BLaER1 treated with 17β-estradiol and CSF1 and Interleukin-3, amounts not matched to agents 10 nM and 100 nM (cell line): ENCODE data around the gene CDH23.

Source experiments
- H3K27ac ChIP-seq, 11 experiments: shearing (Covaris generic); formaldehyde crosslinking; 2 replicates each; pipeline ENCODE4 v1.8.1; 2022
- H3K27me3 ChIP-seq, 11 experiments: shearing (Covaris generic); formaldehyde crosslinking; 2 replicates each; pipeline ENCODE4 v1.8.1; 2022
- H3K36me3 ChIP-seq, 11 experiments: shearing (Covaris generic); formaldehyde crosslinking; 2 replicates each; pipeline ENCODE4 v1.8.1; 2022
- H3K4me1 ChIP-seq, 10 experiments: shearing (Covaris generic); formaldehyde crosslinking; 2 replicates each; pipeline ENCODE4 v1.8.1; 2022
- H3K4me2 ChIP-seq, 11 experiments: shearing (Covaris generic); formaldehyde crosslinking; 2 replicates each; pipeline ENCODE4 v1.8.1; 2022
- H3K4me3 ChIP-seq, 10 experiments: shearing (Covaris generic); formaldehyde crosslinking; 2 replicates each; pipeline ENCODE4 v1.8.1; 2022
- H3K9ac ChIP-seq, 11 experiments: shearing (Covaris generic); formaldehyde crosslinking; 2 replicates each; pipeline ENCODE4 v1.8.1; 2022
- H3K9me3 ChIP-seq, 11 experiments: shearing (Covaris generic); formaldehyde crosslinking; replicated peaks in 1 of 11; 2 replicates each; pipeline ENCODE4 v1.8.1; 2022
- H4K20me1 ChIP-seq, 11 experiments: shearing (Covaris generic); formaldehyde crosslinking; 2 replicates each; pipeline ENCODE4 v1.8.1; 2022
- Cebpa-rat ChIP-seq, 11 experiments: shearing (Covaris generic); IDR thresholded peaks; 2 replicates each; pipeline ENCODE4 v1.8.1; 2022

The CDH23 gene

GRCh38 chr10:71831646-71832552 is 435.2 kb downstream of the CDH23 start:
- no peak for TF ChIP-seq Cebpa-rat (IDR thresholded peaks at IDR 0.05)
- H3K4me2 ChIP-seq: peak overlapping the region in 8 of 11 experiments; percentile 89 to 99 (median 96); a peak in 16 of 22 replicates
- H3K27me3 ChIP-seq: peaks cover 0 to 9% (median 0%) of the 10 kb centered on the region in 11 experiments; a peak in 1 of 22 replicates
- H3K4me3 ChIP-seq: peak overlapping the region in 2 of 10 experiments; percentile 21 to 45; a peak in 2 of 20 replicates
- peaks cover 72 to 90% (median 84%) of the 10 kb centered on the region in 11 experiments for H3K36me3 ChIP-seq
- peak overlapping the region in 2 of 11 experiments; percentile 29 to 39; a peak in 4 of 22 replicates for H3K9ac ChIP-seq
- peaks cover 57 to 100% (median 88%) of the 10 kb centered on the region in 11 experiments for H4K20me1 ChIP-seq
- peak overlapping the region in 5 of 11 experiments; percentile 87 to 92 (median 90); a peak in 10 of 22 replicates for H3K27ac ChIP-seq
- H3K9me3 ChIP-seq: peaks cover 0 to 41% (median 8%) of the 10 kb centered on the region in 11 experiments; a peak in 11 of 22 replicates
- H3K4me1 ChIP-seq: peaks cover 39 to 100% (median 90%) of the 10 kb centered on the region in 10 experiments

GRCh38 chr10:71832967-71833366 is 436.2 kb downstream of the CDH23 start:
- Histone ChIP-seq H3K4me2 (peak overlapping the region; percentile 85 to 99 (median 94)), H3K4me1 (peaks cover 50 to 100% (median 97%) of the 10 kb centered on the region in 10 experiments), H3K9ac (peak overlapping the region in 4 of 11 experiments; percentile 4 to 72 (median 56); a peak in 6 of 22 replicates), H3K9me3 (peaks cover 0 to 41% (median 8%) of the 10 kb centered on the region in 11 experiments; a peak in 11 of 22 replicates), H3K36me3 (peaks cover 61 to 90% (median 81%) of the 10 kb centered on the region in 11 experiments), H3K4me3 (peak overlapping the region in 1 of 10 experiments; percentile 30; a peak in 2 of 20 replicates), H4K20me1 (peaks cover 65 to 100% (median 90%) of the 10 kb centered on the region in 11 experiments), H3K27ac (peak overlapping the region in 9 of 11 experiments; percentile 9 to 92 (median 75); a peak in 13 of 22 replicates), H3K27me3 (peaks cover 0 to 9% (median 0%) of the 10 kb centered on the region in 11 experiments; a peak in 2 of 22 replicates)
- no peak for TF ChIP-seq Cebpa-rat (IDR thresholded peaks at IDR 0.05)

- Histone ChIP-seq H3K36me3 (peaks cover 54 to 90% (median 81%) of the 10 kb centered on the region in 11 experiments), H3K4me2 (peak overlapping the region; percentile 85 to 99 (median 94)), H3K27ac (peak overlapping the region in 9 of 11 experiments; percentile 9 to 92 (median 75); a peak in 15 of 22 replicates), H3K4me3 (peak overlapping the region in 4 of 10 experiments; percentile 2 to 30 (median 12); a peak in 5 of 20 replicates), H3K9me3 (peaks cover 0 to 40% (median 8%) of the 10 kb centered on the region in 11 experiments; a peak in 11 of 22 replicates), H3K9ac (peak overlapping the region in 9 of 11 experiments; percentile 4 to 72 (median 11); a peak in 10 of 22 replicates), H3K27me3 (peaks cover 0 to 13% (median 0%) of the 10 kb centered on the region in 11 experiments; a peak in 2 of 22 replicates), H4K20me1 (peaks cover 71 to 100% (median 91%) of the 10 kb centered on the region in 11 experiments), H3K4me1 (peaks cover 57 to 100% (median 98%) of the 10 kb centered on the region in 10 experiments)
- no peak for TF ChIP-seq Cebpa-rat (IDR thresholded peaks at IDR 0.05)
Measured at GRCh38 chr10:71833451-71834342, 437.0 kb downstream of the CDH23 start.

GRCh38 chr10:71834343-71834674 is 437.6 kb downstream of the CDH23 start:
- peaks cover 64 to 100% (median 98%) of the 10 kb centered on the region in 10 experiments for H3K4me1 ChIP-seq
- H3K27me3 ChIP-seq: peaks cover 0 to 13% (median 0%) of the 10 kb centered on the region in 11 experiments; a peak in 2 of 22 replicates
- peak overlapping the region in 4 of 10 experiments; percentile 2 to 30 (median 12); a peak in 5 of 20 replicates for H3K4me3 ChIP-seq
- H4K20me1 ChIP-seq: peaks cover 72 to 100% (median 93%) of the 10 kb centered on the region in 11 experiments
- H3K36me3 ChIP-seq: peaks cover 47 to 90% (median 80%) of the 10 kb centered on the region in 11 experiments
- H3K27ac ChIP-seq: peak overlapping the region in 9 of 11 experiments; percentile 9 to 92 (median 75); a peak in 15 of 22 replicates
- H3K9ac ChIP-seq: peak overlapping the region in 7 of 11 experiments; percentile 4 to 72 (median 28); a peak in 9 of 22 replicates
- H3K9me3 ChIP-seq: peaks cover 0 to 34% (median 8%) of the 10 kb centered on the region in 11 experiments; a peak in 11 of 22 replicates
- peak overlapping the region; percentile 85 to 99 (median 94) for H3K4me2 ChIP-seq
- no peak for TF ChIP-seq Cebpa-rat (IDR thresholded peaks at IDR 0.05)

- Histone ChIP-seq H3K4me3 (peak overlapping the region; percentile 23 to 62 (median 46); a peak in 18 of 20 replicates), H3K36me3 (peaks cover 31 to 90% (median 67%) of the 10 kb centered on the region in 11 experiments), H3K4me2 (peak overlapping the region; percentile 85 to 99 (median 94)), H3K27ac (peak overlapping the region; percentile 64 to 92 (median 84)), H3K9ac (peak overlapping the region; percentile 69 to 82 (median 77)), H3K4me1 (peaks cover 80 to 100% (median 98%) of the 10 kb centered on the region in 10 experiments), H3K27me3 (peaks cover 0 to 13% (median 0%) of the 10 kb centered on the region in 11 experiments; a peak in 2 of 22 replicates), H4K20me1 (peaks cover 77 to 100% (median 98%) of the 10 kb centered on the region in 11 experiments), H3K9me3 (peaks cover 0 to 18% (median 0%) of the 10 kb centered on the region in 11 experiments; a peak in 8 of 22 replicates)
- peak in 6 of 11 experiments; percentile 41 to 73 (median 55); a peak in 7 of 22 replicates for TF ChIP-seq Cebpa-rat (IDR thresholded peaks at IDR 0.05)
Measured at GRCh38 chr10:71835671-71836595, 439.2 kb downstream of the CDH23 start.

GRCh38 chr10:71836596-71836974 is 439.9 kb downstream of the CDH23 start:
- TF ChIP-seq Cebpa-rat (IDR thresholded peaks at IDR 0.05): no peak
- Histone ChIP-seq H3K4me2 (peak overlapping the region; percentile 85 to 99 (median 94)), H3K9ac (peak overlapping the region; percentile 69 to 82 (median 77)), H4K20me1 (peaks cover 79 to 100% (median 98%) of the 10 kb centered on the region in 11 experiments), H3K9me3 (peaks cover 0 to 11% (median 0%) of the 10 kb centered on the region in 11 experiments; a peak in 5 of 22 replicates), H3K4me3 (peak overlapping the region; percentile 23 to 62 (median 44); a peak in 18 of 20 replicates), H3K27me3 (peaks cover 0 to 13% (median 0%) of the 10 kb centered on the region in 11 experiments; a peak in 2 of 22 replicates), H3K36me3 (peaks cover 25 to 90% (median 64%) of the 10 kb centered on the region in 11 experiments), H3K27ac (peak overlapping the region; percentile 64 to 92 (median 84)), H3K4me1 (peaks cover 86 to 100% (median 98%) of the 10 kb centered on the region in 10 experiments)
